Vagina (tissue), 2 donors: Measurements from ENCODE around the gene MEP1A.

Source experiments
- POLR2A ChIP-seq, 2 donors: fragments of 450-650 bp; IDR thresholded peaks; one replicate each; pipeline ENCODE4 v1.6.1; 2017; ENCODE audit warnings: antibody characterized with exemption in 2 of 2, mild to moderate bottlenecking in 2 of 2, moderate library complexity in 2 of 2
- POLR2AphosphoS5 ChIP-seq, 2 donors: sonication (generic); formaldehyde crosslinking; IDR thresholded peaks; one replicate each; pipeline ENCODE4 v1.9.0; 2017; ENCODE audit warnings: antibody characterized with exemption in 2 of 2, mild to moderate bottlenecking in 2 of 2, low read depth in 1 of 2; ENCODE audit not compliant: insufficient read depth in 1 of 2
- TF ChIP-seq, protein P1 (sequence below), 3 experiments: fragments of 450-650 bp in 2 of 3; fragments of 200-600 bp in 1 of 3; sonication (generic) in 1 of 3; IDR thresholded peaks; one replicate each; pipeline ENCODE4 v1.5.1; 2017 to 2019; ENCODE audit warnings: antibody characterized with exemption in 3 of 3, mild to moderate bottlenecking in 2 of 3, moderate library complexity in 2 of 3

DNA sequence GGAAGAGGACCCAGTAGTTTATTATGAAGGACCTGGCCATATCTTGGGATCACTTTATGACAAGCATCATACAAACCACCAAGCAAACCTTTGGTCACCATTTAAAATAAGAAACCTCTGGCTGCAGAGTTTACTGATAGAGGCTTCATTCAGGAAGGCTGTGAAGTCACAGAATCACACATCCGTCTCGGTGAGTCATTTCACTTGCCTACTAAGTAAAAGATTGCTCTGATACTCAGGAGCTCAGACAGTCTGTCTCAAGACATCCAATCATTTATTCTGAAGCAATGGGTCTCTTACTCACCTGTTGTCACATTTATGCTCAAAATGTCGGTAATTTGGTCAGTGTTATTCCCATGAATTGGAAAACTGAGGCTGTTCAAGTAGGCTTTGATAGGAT is 94.8 kb downstream of the MEP1A start:
- TF ChIP-seq, protein P1, sequence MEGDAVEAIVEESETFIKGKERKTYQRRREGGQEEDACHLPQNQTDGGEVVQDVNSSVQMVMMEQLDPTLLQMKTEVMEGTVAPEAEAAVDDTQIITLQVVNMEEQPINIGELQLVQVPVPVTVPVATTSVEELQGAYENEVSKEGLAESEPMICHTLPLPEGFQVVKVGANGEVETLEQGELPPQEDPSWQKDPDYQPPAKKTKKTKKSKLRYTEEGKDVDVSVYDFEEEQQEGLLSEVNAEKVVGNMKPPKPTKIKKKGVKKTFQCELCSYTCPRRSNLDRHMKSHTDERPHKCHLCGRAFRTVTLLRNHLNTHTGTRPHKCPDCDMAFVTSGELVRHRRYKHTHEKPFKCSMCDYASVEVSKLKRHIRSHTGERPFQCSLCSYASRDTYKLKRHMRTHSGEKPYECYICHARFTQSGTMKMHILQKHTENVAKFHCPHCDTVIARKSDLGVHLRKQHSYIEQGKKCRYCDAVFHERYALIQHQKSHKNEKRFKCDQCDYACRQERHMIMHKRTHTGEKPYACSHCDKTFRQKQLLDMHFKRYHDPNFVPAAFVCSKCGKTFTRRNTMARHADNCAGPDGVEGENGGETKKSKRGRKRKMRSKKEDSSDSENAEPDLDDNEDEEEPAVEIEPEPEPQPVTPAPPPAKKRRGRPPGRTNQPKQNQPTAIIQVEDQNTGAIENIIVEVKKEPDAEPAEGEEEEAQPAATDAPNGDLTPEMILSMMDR (IDR thresholded peaks at IDR 0.05): no peak
- TF ChIP-seq POLR2A (IDR thresholded peaks at IDR 0.05) (no peak), POLR2AphosphoS5 (IDR thresholded peaks at IDR 0.05; ENCODE audit: insufficient read depth in 1 of 2, low read depth in 1 of 2) (no peak)
